Fibroblast of peridontal ligament (primary cell): Measurements from ENCODE around the gene SSBP4.

ENCODE experiments used
- DNase-seq: peaks from one replicate; pipeline ENCODE4 v3.0.0-alpha.2; 2010; ENCODE audit errors: extremely low read depth

The SSBP4 gene

GRCh38 chr19:18468517-18468916 lies 49.3 kb downstream of the SSBP4 start:
- no peak for DNase-seq

DNA sequence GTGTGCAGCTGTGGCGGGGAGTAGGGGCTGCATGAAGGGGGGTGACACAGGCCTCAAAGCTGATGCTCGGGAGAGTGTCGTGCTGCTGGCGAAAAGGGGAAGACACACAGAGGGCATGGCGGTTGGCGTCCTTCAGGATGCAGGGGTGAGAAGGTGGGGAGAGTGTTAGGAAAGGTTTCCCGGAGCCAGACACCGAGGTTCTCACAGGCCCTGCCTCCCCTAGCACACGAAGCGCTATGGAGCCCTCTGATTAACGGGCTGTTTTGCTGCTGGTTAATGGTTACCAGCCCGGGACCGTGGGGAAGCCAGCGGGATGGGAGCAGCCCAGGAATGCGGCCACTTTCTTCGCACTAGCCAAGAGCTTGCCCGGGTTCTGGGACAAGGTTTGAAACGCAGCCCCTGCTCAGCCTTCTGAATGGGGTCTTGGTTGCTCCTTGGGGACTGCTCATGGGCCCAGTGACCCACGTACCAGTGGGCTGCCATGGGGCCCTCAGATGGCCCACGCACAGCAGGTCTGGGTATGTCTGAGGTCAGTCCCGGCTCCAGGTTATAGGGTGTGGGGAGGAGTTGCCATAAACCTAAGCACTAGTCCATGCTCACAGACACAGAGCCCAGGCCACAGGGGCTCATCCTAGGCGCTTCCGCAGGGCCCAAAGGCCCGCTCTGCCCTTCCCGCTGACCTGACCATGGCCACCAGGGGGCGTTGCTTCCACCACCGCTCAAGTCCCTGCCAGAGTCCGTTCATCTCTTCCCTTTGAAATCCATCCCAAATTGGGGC lies 50.1 kb downstream of the SSBP4 start:
- peak; percentile 67 for DNase-seq

- DNase-seq: no peak
These were observed 51.6 kb downstream of the SSBP4 start for GRCh38 chr19:18470787-18471186.

DNA sequence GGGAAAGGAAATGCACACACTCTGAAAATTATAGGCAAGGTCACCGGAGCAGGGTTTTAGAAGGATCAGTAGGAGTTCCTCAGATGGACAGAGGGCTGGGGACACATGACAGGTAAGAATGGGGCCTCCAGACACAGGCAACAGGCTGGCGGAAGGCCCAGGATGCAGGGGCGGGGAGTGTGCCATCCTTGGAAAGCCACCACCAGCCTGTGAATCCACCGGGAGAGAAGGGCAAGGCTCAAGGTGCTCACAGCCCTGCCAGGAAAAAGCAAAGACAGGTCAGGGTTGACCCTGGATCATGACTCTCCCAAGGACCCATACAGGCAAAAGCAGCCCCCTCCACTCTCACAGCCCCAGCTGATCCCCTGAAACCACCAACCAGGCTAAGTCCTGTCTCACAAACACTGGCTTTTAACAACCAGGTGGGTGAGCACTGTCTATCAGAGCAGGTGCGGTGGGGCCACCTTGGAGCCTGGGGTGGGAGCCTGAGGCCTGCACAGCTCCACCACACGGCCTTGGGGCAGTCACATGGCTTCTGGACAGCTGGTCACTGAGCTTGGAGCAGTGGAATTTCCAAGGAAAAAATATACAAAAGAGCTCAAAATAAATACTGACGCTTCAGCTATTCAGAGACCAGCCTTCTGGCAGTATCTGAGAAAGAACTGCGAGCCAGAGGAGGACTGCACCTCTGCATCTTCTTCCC lies 54.0 kb downstream of the SSBP4 start:
- DNase-seq: no peak

- DNase-seq: no peak
These were observed 54.5 kb downstream of the SSBP4 start for GRCh38 chr19:18473706-18474087.

- no peak for DNase-seq
These were observed 55.2 kb downstream of the SSBP4 start for GRCh38 chr19:18474366-18474887.

GRCh38 chr19:18475004-18475453 lies 55.8 kb downstream of the SSBP4 start:
- no peak for DNase-seq

- DNase-seq: no peak
These were observed 56.6 kb downstream of the SSBP4 start for GRCh38 chr19:18475762-18476331.

DNA sequence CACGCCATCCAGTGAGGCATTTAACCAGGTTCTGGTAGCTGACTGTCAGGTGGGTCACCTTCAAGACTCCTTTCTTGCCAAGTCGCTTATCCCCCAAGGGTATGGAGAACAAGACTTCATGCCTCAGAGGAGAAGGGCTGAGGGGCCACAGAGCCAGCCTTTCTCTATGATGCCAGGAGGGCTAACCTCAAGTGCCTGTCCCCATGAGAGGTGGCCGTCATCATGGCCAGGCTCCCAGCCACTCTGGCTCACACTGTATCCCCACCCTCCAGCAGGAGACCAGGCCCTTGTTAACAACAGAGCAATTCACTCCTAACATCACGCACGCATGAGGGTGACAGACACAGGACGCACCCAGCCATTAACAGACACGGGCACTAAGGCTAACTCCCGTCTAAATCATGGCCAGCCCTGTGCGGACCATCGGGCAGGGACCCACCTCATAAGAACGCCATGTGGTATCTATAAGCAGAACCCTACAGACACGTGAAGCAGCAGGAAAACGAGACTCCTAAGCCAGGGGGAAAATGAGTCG lies 57.4 kb downstream of the SSBP4 start:
- DNase-seq: no peak

GRCh38 chr19:18477042-18477779 lies 58.0 kb downstream of the SSBP4 start:
- no peak for DNase-seq

DNA sequence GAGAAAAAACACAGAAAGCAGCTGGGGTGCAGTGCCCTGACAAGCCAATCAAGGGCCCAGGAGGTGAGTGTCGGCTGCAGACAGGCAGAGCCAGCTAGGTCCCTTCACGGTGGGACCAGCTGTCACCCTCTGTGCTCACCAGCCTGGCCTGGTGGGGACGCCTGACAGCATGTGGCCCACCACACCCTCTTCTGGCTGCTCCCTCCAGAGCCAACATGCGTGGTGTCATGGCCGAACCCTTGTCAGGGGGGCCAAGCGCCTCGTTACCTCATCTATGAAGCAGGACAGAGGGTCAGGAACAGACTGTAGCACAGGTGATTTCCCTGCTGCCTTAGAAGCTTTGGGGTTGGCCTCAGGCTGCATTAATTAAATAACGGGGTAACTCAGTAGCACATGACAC lies 58.8 kb downstream of the SSBP4 start:
- no peak for DNase-seq

GRCh38 chr19:18478545-18479311 lies 59.5 kb downstream of the SSBP4 start:
- DNase-seq: peak; percentile 72

DNA sequence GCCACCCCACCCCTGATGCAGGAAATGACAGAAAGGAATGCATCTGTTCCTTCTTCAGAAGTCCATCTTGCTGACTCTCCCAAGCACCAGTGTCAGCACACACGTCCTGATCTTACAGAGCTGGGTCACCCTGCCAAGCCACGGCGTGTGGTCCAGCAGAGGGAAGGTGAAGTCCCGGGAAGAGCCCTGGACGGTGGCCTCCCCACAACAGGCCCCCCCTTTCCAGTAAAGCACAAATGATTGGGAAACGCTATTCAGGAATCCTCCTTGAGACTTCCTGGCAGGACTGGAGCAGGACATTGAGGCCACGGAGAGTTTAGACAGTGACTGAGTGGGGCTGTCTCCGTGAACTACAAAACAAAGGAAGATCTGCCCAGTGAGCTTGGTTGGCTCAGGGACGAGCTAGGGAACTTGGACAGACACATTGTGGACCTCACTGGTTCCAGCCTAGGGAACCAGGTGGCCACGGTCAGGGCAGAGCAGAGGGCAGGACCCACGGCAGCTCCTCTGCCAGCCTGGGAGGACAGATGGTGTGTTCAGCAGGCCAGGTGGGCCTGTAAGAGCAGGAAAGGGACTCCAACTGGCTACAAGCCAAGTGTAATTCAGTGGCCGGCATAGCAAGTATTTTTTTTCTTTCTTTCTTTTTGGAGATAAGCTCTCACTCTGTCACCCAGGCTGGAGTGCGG lies 61.0 kb downstream of the SSBP4 start:
- DNase-seq: peak; percentile 43

- no peak for DNase-seq
These were observed 62.5 kb downstream of the SSBP4 start for GRCh38 chr19:18481505-18482222.

- DNase-seq: no peak
These were observed 64.1 kb downstream of the SSBP4 start for GRCh38 chr19:18483119-18483890.
